Fibroblast of gingiva (primary cell): ENCODE data around the gene OLFML2B.

Source experiments
- DNase-seq: peaks from one replicate; pipeline ENCODE4 v3.0.0-alpha.2; 2011; ENCODE audit warnings: low read depth

The OLFML2B gene

DNA sequence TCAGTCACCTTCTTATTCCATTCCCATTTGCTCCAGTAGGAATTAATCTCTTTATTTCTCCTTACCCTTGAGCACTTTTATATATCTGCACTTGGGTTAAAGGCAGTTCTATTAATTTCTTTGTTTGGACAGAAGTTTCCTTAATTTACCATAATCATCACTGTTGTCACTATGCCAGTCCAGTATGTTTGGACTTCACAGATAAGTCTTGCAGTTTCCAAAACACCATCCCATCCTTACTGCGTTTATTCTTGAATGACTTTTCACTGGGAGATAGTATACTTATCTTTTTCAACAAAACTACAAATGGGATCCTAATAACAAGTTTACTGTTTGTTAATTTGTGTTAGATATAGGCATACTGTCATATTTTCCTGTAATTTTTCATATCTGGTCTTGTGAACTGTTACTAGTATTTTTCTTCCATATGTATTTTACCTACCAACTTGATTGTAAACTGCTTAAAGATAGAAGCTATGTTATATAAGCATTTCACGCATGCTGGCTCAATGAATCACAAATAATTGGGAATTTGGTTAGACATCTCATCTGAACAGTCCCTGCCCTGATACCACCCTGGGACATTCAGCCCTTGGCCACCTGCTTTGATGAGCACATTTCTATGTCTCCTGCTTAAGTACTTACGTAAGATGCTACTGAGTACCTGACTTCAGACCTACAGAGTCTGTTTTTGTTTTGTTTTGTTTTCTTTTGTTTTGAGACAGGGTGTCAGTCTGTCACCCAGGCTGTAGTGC is 78.2 kb downstream of the OLFML2B start:
- DNase-seq = no peak

DNA sequence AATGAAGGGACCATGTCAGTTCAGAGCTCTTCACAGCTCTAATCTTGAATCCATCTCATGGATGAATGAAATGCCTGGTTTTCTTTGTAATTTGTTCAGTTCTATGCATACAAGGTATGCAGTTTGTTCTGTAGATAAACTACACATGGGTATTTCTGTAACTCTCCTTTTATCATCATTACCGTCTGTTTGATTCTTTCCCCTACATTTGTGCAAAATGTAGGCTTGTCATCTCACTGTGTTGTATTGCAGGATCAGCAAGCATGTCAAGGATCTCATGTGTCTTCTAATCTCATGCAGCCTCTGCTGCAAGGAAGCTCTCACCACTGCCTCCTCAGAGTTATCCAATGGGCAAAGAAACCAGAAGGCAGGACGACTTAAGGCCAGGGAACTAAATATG is 79.3 kb downstream of the OLFML2B start:
- no peak for DNase-seq

DNA sequence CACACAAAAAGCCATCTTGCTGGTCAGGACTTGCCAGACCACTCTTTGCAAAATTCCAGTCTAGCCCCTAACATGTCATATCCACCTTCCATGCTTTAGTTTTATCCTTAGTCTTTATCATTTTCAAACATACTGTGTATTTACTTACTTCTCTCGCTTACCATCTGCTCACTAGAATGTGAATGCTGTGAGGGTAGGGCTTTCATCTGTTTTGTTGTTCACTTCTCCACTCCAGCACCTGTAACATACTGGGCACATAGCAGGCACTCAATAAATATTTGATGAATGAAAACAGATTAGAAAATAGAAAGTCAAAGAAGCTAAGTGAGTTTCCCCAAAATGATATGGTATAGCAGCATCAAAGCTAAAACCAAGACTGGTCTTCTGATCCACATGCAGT is 79.9 kb downstream of the OLFML2B start:
- no peak for DNase-seq

DNA sequence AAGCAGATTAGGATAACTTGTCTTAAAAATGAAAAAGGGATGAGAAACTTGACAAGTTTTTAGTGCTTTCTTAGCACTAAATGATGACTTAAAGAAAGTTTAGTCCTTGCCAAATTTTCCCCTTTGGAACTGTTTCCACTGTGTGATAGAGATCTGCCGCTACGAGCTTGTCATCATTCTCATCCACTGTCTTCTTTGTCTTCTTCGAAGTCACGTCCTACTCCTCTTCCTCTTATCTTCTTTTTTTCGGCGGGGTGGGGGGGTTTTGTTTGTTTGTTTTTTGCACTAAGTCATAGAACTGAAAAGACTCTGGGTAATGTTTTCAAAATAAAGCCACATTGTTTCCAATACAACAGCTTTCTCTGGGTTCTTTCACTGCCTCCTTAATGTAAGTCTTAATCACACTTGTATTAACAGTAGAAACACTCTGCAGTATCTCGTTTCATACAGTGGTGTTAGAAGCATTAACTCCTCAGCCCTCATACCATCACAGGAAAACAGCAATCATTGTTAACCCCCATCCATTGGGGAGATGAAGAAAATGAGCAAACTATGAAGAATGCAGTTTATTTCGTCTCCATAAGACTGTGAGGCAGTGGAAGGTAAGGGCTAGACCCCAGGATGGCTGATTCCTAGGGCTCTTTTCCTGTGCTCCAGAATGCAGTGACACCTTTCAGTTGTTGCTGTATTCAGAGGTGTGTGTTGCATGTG is 81.8 kb downstream of the OLFML2B start:
- DNase-seq = no peak

DNA sequence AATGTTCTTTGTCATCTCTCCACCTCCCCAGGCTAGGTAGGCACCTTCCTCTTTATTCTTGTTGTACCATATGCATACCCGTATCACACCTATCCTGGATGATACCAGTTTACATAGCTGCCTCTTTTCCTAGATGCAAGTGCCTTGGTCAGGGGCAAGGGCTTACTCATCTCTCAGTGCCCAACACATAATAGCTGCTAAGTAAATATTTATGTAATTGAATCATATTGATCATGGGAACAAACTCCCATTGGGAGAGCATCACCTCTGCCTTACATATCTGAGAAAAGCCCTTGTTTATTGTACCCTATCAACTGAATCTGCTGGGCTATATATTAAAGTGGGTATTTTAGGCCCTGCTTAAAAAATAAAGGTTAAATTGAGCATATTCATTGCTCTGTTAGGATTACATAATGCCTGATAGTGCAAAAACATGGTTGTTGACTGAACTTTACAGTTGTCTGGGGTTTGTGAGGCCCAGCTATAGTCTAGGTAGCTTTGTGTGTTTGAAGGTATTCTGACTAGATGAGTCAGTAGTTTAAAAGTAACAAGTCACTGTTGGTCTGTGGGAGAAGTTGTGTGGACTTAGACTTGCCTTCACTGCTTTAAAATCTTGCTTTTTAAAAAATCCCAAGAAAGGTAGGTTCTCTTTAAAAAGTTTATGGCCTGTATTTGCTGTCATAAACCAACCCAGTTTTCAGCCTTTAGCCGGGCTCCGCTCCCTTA is 82.6 kb downstream of the OLFML2B start:
- DNase-seq = no peak

DNA sequence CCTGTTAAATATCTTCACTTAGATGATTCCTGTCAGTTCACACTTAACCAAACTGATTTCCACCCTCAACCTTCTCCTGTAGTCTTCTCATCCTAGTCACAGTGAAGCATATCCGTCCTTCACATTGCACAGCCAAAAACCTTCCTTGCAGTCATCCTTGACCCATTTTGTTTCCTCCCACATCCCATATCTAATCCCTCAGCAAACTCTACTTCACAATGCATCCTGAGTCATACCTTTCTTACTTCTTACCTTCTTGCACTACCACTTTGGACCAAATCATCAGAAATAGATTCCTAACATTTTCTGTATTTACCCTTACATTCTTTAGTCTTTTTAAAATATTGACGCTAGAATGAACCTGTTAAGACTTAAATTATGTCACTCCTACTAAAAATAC is 86.9 kb downstream of the OLFML2B start:
- no peak for DNase-seq

DNA sequence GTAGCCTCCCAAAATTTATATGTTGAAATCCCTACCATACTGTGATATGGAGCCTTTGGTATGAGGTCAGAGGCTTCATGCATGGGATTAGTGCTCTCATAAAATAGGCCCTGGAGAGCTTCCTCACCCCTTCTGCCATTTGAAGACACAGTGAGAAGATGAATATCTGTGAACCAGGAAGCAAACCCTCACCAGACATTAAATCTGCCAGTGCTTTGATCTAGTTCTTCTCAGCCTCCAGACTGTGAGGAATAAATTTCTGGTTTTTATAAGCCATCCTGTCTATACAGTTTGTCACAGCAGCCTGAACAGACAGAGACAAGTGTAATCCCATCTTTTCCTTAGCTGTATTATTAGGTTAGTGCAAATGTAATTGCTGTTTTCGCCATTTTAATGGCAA is 88.4 kb downstream of the OLFML2B start:
- no peak for DNase-seq

DNA sequence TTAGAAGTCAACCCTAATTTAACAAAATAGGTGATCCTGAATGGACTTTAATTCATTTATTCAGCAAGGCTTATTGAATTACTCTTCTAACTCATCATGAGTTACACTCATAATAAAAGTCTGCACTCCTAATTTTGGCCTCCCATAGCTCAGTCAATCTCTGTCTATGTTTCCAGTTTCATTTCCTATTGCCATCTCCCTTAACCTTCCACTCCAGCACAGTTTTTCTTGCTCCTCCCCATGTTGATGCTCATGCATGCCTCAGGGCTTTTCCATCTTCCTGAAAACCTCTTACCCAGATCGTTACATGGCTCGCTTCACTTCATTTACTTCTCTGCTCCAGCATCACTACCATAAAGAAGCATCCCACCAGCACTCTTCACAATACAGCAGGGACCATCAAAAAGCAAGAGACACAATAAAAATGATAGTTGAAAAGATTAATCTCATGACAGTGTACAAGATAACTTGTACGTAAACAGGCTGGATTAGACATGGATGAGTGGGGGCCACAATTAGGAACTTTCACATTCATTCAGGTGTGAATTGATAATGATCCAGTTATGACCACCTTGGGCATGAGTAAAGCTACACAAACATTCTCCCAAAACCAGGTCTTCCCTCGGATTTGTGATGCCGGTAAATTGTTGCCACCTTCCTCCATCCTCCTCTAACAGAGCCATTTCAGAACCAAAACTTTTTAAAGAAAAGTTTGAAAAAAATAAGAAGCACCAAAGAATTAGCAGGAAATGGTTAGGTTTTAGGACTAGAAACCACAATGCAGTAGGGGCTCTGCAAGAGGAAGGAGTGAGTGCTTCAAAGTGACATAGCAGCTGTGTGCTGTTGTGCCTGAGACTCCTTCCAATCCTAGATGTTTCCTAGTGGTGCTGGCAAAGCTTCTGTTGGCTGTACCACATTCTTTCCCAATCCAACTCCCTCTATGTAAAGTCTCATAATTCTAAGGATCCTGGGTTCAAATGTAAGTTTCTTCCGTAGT is 89.8 kb downstream of the OLFML2B start:
- DNase-seq = no peak
